WTC11 (cell line): ENCODE measurements around the gene IQCK. TPM values are rescaled to one million over a fixed set of nuclear protein-coding genes. Genes with fewer than 3 reads are reported as not detected.
A peak's percentile ranks its signal among the peaks of the same experiment; 100 is the strongest.

ENCODE experiments used
- ATAC-seq: fragments of 200-7000 bp; cut with Tn5 transposase; 2 replicates; pipeline ENCODE4 v1.10.0; 2021; ENCODE audit warnings: mild to moderate bottlenecking, moderate library complexity
- CTCF ChIA-PET: fragments of 300-600 bp; sonication (Branson Sonifier 250); formaldehyde crosslinking; loops from one replicate; lab custom pipeline; 2021; ENCODE audit warnings: antibody characterized with exemption; lab: Charles Lee
- POLR2A ChIA-PET: fragments of 350-600 bp; sonication (Branson Sonifier 250); formaldehyde crosslinking; loops from one replicate; lab custom pipeline; 2021; ENCODE audit warnings: antibody characterized with exemption; lab: Charles Lee
- DNase-seq: peaks from one replicate; pipeline ENCODE4 v3.0.0; 2021; ENCODE audit warnings: low spot score
- H3K27ac Mint-ChIP-seq: 2 replicates; pipeline ENCODE4 v1.8.0; 2021; ENCODE audit warnings: mixed read lengths
- H3K27me3 Mint-ChIP-seq: 2 replicates; pipeline ENCODE4 v1.8.0; 2021; ENCODE audit warnings: low read depth, mild to moderate bottlenecking, moderate library complexity, mixed read lengths
- H3K36me3 Mint-ChIP-seq: 2 replicates; pipeline ENCODE4 v1.8.0; 2021; ENCODE audit warnings: mixed read lengths
- H3K4me1 Mint-ChIP-seq: 2 replicates; pipeline ENCODE4 v1.8.0; 2022; ENCODE audit warnings: mixed read lengths
- H3K4me3 Mint-ChIP-seq: 2 replicates; pipeline ENCODE4 v1.8.0; 2021; ENCODE audit warnings: mild to moderate bottlenecking, moderate library complexity, mixed read lengths
- H3K9me3 Mint-ChIP-seq: 2 replicates; pipeline ENCODE4 v1.8.0; 2021; ENCODE audit warnings: mixed read lengths
- CDX4 ChIP-seq: fragments of 250-450 bp; sonication (Bioruptor Pico); IDR thresholded peaks from 2 replicates; pipeline ENCODE4 v1.9.0; 2021; ENCODE audit warnings: moderate library complexity, mild to moderate bottlenecking, inconsistent platforms, borderline replicate concordance
- ERG ChIP-seq: fragments of 250-450 bp; sonication (Bioruptor Pico); IDR thresholded peaks from 2 replicates; pipeline ENCODE4 v1.8.0; 2021; ENCODE audit warnings: mild to moderate bottlenecking
- ETV6 ChIP-seq: sonication (generic); formaldehyde crosslinking; IDR thresholded peaks from 2 replicates; pipeline ENCODE4 v1.8.1; 2022; ENCODE audit warnings: mild to moderate bottlenecking, missing genetic modification reagents
- FOXP4 ChIP-seq: sonication (generic); formaldehyde crosslinking; IDR thresholded peaks from 2 replicates; pipeline ENCODE4 v1.8.0; 2022; ENCODE audit warnings: mild to moderate bottlenecking, missing genetic modification reagents
- GTF2I ChIP-seq: fragments of 250-450 bp; sonication (Bioruptor Pico); conservative IDR thresholded peaks from 2 replicates; pipeline ENCODE4 v1.4.0; 2021; ENCODE audit warnings: mild to moderate bottlenecking
- KAT7 ChIP-seq: sonication (generic); formaldehyde crosslinking; IDR thresholded peaks from 2 replicates; pipeline ENCODE4 v1.8.1; 2023; ENCODE audit warnings: missing genetic modification reagents, mild to moderate bottlenecking, borderline replicate concordance
- MXD4 ChIP-seq: fragments of 250-450 bp; sonication (Bioruptor Pico); IDR thresholded peaks from 2 replicates; pipeline ENCODE4 v1.8.0; 2021; ENCODE audit warnings: mild to moderate bottlenecking, moderate library complexity, borderline replicate concordance
- NR1H2 ChIP-seq: sonication (generic); formaldehyde crosslinking; IDR thresholded peaks from 2 replicates; pipeline ENCODE4 v1.9.0; 2021; ENCODE audit warnings: mild to moderate bottlenecking, moderate library complexity, missing genetic modification reagents
- OVOL2 ChIP-seq: fragments of 250-450 bp; sonication (Bioruptor Pico); IDR thresholded peaks from 2 replicates; pipeline ENCODE4 v1.9.0; 2021; ENCODE audit warnings: mild to moderate bottlenecking, borderline replicate concordance
- RELA ChIP-seq: sonication (generic); formaldehyde crosslinking; IDR thresholded peaks from 2 replicates; pipeline ENCODE4 v1.8.1; 2022; ENCODE audit warnings: missing genetic modification reagents, mild to moderate bottlenecking, borderline replicate concordance
- RORB ChIP-seq: fragments of 250-450 bp; sonication (Bioruptor Pico); IDR thresholded peaks from 2 replicates; pipeline ENCODE4 v1.9.0; 2021; ENCODE audit warnings: mild to moderate bottlenecking
- TCF7 ChIP-seq: sonication (generic); formaldehyde crosslinking; IDR thresholded peaks from 2 replicates; pipeline ENCODE4 v1.8.0; 2022; ENCODE audit warnings: mild to moderate bottlenecking, low read depth, missing genetic modification reagents, moderate library complexity
- TP53 ChIP-seq: sonication (generic); formaldehyde crosslinking; IDR thresholded peaks from 2 replicates; pipeline ENCODE4 v1.8.1; 2023; ENCODE audit warnings: mild to moderate bottlenecking, missing genetic modification reagents
- ZNF232 ChIP-seq: sonication (generic); formaldehyde crosslinking; IDR thresholded peaks from 2 replicates; pipeline ENCODE4 v1.8.0; 2022; ENCODE audit warnings: mild to moderate bottlenecking, missing genetic modification reagents
- ZNF263 ChIP-seq: sonication (generic); formaldehyde crosslinking; IDR thresholded peaks from 2 replicates; pipeline ENCODE4 v1.8.1; 2022; ENCODE audit warnings: low read depth, mild to moderate bottlenecking, moderate library complexity, missing genetic modification reagents
- ZNF532 ChIP-seq: fragments of 250-450 bp; sonication (Bioruptor Pico); IDR thresholded peaks from 2 replicates; pipeline ENCODE4 v1.9.0; 2021; ENCODE audit warnings: mild to moderate bottlenecking, borderline replicate concordance
- ZSCAN18 ChIP-seq: fragments of 250-450 bp; sonication (Bioruptor Pico); IDR thresholded peaks from 2 replicates; pipeline ENCODE4 v2.1.2; 2022; ENCODE audit warnings: mild to moderate bottlenecking, moderate library complexity
- total RNA-seq: library from RNA; stranded (reverse); gene quantifications from 3 replicates; pipeline ENCODE4 v1.2.3, GENCODE V29; 2021
- TF ChIP-seq, protein P1 (sequence below): fragments of 250-450 bp; sonication (Bioruptor Pico); IDR thresholded peaks from 2 replicates; pipeline ENCODE4 v1.9.0; 2021; ENCODE audit warnings: mild to moderate bottlenecking
- TF ChIP-seq, protein P2 (sequence below): sonication (generic); formaldehyde crosslinking; IDR thresholded peaks from 2 replicates; pipeline ENCODE4 v1.8.1; 2022; ENCODE audit warnings: mild to moderate bottlenecking, missing genetic modification reagents, moderate library complexity, borderline replicate concordance
- TF ChIP-seq, protein P3 (sequence below): sonication (generic); formaldehyde crosslinking; IDR thresholded peaks from 2 replicates; pipeline ENCODE4 v1.8.1; 2022; ENCODE audit warnings: low read depth, mild to moderate bottlenecking, moderate library complexity, missing genetic modification reagents, borderline replicate concordance

The IQCK gene
- total RNA-seq, 1 experiment from 2014 or later, result 5.8 TPM

DNA sequence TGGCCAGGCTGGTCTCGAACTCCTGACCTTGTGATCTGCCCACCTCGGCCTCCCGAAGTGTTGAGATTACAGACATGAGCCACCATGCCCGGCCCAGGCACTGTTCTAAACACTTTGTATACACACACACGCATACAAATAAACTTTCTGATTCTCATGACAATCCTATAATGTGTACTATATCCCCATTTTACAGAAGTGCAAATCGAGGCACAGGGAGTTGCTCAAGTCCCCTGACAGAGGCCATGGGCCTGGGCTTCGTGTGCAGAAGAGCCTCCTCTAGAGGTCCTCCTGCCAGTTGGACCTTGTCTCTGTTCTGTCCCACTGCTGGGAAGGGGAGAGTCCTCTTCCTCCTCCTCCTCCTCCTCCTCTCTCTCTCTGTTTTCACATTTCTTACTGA, 176.5 kb downstream of the IQCK start:
- H3K36me3 Mint-ChIP-seq, result peaks cover 2% of the 10 kb centered on the region; the same call in 1 of the 2 replicates
- CTCF ChIA-PET, result no interaction called here
- TF ChIP-seq ZNF532 (no peak), GTF2I (CRISPR knock-in tag) (0 out of 2 replicates have a peak, but pooled peaks have one; percentile 34)
- POLR2A ChIA-PET, result interaction anchor here (0.5 kb wide), 1 partner anchor 375 kb away, joined by 3 read pairs; no protein-coding TSS in a partner anchor
- H3K4me3 Mint-ChIP-seq, result no peak overlapping the region
- H3K27me3 Mint-ChIP-seq, result no peaks in the 10 kb centered on the region
- H3K9me3 Mint-ChIP-seq, result peaks cover 9% of the 10 kb centered on the region
- peaks cover 16% of the 10 kb centered on the region for H3K4me1 Mint-ChIP-seq
- ATAC-seq, result no peak
- no peak overlapping the region for H3K27ac Mint-ChIP-seq
- no peak for DNase-seq

- Mint-ChIP-seq H3K4me3 (no peak overlapping the region), H3K27me3 (no peaks in the 10 kb centered on the region), H3K27ac (no peak overlapping the region), H3K4me1 (peaks cover 16% of the 10 kb centered on the region), H3K9me3 (peaks cover 4% of the 10 kb centered on the region; the same call in 1 of the 2 replicates), H3K36me3 (peaks cover 2% of the 10 kb centered on the region; the same call in 1 of the 2 replicates)
- ChIA-PET POLR2A (no interaction called here), CTCF (interaction anchor here (2.0 to 6.3 kb wide), 2 partner anchors 403 to 487 kb away, joined by 8 to 79 read pairs; no protein-coding TSS in a partner anchor)
- TF ChIP-seq ZNF232 (CRISPR knock-in tag) (no peak), ERG (CRISPR knock-in tag) (no peak), KAT7 (CRISPR knock-in tag) (no peak), ZNF263 (CRISPR knock-in tag) (no peak), RELA (CRISPR knock-in tag) (no peak), TP53 (CRISPR knock-in tag) (no peak), OVOL2 (no peak), RORB (CRISPR knock-in tag) (no peak), CDX4 (CRISPR knock-in tag) (no peak), FOXP4 (CRISPR knock-in tag) (no peak), MXD4 (CRISPR knock-in tag) (no peak), ZSCAN18 (CRISPR knock-in tag) (no peak), ETV6 (CRISPR knock-in tag) (no peak), TCF7 (CRISPR knock-in tag) (no peak), NR1H2 (CRISPR knock-in tag) (no peak)
- TF ChIP-seq, protein P1, sequence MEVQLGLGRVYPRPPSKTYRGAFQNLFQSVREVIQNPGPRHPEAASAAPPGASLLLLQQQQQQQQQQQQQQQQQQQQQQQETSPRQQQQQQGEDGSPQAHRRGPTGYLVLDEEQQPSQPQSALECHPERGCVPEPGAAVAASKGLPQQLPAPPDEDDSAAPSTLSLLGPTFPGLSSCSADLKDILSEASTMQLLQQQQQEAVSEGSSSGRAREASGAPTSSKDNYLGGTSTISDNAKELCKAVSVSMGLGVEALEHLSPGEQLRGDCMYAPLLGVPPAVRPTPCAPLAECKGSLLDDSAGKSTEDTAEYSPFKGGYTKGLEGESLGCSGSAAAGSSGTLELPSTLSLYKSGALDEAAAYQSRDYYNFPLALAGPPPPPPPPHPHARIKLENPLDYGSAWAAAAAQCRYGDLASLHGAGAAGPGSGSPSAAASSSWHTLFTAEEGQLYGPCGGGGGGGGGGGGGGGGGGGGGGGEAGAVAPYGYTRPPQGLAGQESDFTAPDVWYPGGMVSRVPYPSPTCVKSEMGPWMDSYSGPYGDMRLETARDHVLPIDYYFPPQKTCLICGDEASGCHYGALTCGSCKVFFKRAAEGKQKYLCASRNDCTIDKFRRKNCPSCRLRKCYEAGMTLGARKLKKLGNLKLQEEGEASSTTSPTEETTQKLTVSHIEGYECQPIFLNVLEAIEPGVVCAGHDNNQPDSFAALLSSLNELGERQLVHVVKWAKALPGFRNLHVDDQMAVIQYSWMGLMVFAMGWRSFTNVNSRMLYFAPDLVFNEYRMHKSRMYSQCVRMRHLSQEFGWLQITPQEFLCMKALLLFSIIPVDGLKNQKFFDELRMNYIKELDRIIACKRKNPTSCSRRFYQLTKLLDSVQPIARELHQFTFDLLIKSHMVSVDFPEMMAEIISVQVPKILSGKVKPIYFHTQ, result no peak
- TF ChIP-seq, protein P2, sequence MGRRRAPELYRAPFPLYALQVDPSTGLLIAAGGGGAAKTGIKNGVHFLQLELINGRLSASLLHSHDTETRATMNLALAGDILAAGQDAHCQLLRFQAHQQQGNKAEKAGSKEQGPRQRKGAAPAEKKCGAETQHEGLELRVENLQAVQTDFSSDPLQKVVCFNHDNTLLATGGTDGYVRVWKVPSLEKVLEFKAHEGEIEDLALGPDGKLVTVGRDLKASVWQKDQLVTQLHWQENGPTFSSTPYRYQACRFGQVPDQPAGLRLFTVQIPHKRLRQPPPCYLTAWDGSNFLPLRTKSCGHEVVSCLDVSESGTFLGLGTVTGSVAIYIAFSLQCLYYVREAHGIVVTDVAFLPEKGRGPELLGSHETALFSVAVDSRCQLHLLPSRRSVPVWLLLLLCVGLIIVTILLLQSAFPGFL (CRISPR knock-in tag), result no peak
- TF ChIP-seq, protein P3, sequence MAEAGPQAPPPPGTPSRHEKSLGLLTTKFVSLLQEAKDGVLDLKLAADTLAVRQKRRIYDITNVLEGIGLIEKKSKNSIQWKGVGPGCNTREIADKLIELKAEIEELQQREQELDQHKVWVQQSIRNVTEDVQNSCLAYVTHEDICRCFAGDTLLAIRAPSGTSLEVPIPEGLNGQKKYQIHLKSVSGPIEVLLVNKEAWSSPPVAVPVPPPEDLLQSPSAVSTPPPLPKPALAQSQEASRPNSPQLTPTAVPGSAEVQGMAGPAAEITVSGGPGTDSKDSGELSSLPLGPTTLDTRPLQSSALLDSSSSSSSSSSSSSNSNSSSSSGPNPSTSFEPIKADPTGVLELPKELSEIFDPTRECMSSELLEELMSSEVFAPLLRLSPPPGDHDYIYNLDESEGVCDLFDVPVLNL, result no peak
- DNase-seq, result no peak
- ATAC-seq, result no peak
Measured at GRCh38 chr16:19896951-19897350, 178.9 kb downstream of the IQCK start.
